GM21447 (cell line): Measurements from ENCODE around the gene AMN1.

ENCODE experiments used
- ATAC-seq: cut with Tn5 transposase; IDR thresholded peaks from one replicate; pipeline ENCODE4 v1.9.1; 2021; ENCODE audit not compliant: unreplicated experiment

Gene AMN1

GRCh38 chr12:31633464-31633863 lies 95.4 kb downstream of the AMN1 start:
- ATAC-seq = no peak

GRCh38 chr12:31631809-31632208 lies 97.0 kb downstream of the AMN1 start:
- ATAC-seq = no peak

DNA sequence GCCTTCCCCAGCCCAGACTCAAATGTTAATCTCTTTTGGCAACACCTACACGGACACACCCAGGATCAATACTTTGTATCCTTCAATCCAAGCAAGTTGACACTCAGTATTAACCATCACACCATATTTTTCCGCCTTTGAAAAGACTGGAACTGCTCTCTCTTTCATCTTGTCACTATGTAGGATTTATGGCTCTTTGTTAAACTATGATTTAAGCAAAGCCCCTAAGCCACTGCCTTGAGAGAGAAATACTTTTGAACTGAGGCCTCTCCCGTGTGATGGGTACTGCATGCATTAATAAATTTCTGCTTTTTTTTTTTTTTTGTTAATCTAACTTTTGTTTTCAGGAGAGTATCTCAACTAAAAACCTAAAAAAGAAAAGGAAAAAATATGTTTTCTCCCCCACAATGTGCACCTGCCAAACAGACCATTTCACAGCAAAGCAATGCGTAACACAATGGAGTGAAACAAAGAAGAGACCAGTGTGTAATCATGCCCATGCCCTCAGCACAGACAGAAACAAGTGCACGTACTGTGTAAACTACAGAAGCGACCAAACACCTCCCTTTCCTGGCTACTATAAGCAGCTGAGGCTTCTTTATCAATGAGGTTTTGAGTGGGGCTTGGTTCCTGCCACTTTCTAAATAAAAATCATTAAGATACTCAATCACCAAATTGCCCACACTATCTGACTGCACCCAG lies 97.6 kb downstream of the AMN1 start:
- ATAC-seq = no peak

DNA sequence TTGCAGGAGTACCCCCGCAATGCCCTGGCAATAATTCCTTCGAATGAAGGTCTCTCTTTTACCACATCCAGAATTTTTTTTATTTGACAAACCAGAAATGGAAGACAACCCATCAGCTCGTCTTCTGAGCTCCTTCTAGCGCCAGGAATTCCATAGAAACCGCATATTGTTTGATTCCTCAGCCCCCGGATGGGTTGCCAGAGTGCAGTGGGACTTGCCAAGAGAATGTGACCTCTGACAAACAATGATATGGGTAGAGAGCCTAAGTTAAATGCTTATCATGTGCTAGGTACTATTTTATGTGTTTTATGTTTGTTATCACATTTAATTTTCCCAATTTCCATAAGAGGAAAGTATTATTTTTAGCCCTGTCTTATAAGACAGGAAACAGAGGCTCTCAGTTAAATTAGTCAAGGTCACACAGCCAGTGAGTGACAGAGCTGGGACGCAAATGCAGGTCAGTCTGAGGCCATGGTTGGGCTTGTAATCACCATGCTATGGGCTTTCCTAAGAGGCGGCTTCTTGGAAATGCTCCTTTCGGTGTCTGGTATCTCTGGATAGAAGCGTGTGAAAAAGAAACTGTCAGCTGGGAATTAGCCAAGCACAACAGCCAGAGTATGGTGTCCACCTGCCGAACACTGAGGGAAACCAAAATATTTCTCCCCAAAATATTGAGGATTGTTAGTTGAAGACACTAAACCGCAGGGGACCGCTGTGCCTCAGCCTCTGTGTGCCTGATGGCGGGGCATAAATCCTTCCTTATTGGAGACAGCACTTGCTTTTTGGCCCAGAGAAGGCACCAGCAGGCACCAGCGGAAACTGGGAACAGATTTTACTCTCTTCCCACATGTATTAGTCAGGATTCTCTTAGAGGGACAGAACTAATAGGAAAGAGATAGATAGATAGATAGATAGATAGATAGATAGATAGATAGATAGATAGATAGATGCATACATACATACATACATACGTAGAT lies 98.8 kb downstream of the AMN1 start:
- no peak for ATAC-seq

GRCh38 chr12:31627456-31628054 lies 101.3 kb downstream of the AMN1 start:
- no peak for ATAC-seq

DNA sequence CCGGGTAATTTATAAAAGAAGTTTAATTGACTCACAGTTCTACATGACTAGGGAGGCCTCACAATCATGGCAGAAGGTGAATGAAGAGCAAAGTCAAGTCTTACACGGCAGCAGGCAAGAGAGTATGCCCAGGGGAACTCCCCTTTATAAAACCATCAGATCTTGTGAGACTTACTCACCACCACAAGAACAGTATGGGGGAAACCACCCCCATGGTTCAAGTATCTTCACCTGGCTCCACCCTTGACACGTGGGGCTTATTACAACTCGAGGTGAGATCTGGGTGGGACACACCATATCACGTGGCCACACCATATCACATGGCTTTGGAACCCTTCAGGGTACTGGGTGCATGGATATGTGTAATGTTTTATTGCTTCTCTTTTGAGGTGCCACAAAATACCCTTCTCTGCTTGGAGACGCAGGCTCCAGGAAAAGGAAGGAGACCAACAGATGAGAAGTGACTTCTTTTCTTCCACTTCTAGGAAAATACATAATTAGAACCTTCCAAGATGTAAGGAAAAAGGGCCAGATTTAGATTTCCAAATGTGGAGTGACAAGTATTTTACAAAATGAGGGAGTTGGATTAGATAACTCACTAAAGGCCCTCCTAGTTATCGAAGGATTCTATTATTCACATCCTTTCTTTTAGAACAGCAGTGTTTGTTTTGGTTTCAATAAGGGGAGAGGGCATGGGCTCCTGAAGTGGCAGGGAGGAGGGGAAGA lies 102.4 kb downstream of the AMN1 start:
- ATAC-seq = no peak

DNA sequence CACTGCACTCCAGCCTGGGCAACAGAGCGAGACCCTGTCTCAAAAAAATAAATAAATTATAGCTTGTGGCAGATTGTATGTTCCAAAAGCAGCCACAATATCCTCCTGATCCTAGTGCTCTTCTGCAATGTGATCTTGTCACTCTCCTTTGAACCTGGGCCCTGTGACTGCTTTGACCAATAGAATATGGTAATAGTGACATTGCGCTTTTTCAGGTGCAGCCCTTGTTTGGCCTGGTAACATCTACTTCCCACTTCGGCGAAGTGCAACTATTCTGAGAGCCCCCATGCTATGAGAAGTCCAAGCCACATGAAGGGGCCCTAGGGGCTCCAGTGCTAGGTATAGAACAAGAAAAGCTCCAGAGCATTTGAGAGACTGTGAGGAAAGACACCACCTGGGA lies 106.8 kb downstream of the AMN1 start:
- no peak for ATAC-seq
